ENCODE measurements around the gene MTERF1.
"Not testable (repeated sequence)": the region's sequence is repeated elsewhere in the genome, so short reads cannot be mapped to it uniquely, and the experiment has no call there.

Gene MTERF1

GRCh38 chr7:91883676-91884362, 3.3 kb upstream of the MTERF1 start:
- H3K36me3 ChIP-seq = no peaks in the 10 kb centered on the region; the same call in 1 of the 2 replicates
- peaks cover 26% of the 10 kb centered on the region for H3K9me3 ChIP-seq
- no peaks in the 10 kb centered on the region for H3K27me3 ChIP-seq
- H3K4me3 ChIP-seq = no peak overlapping the region
- no peak for TF ChIP-seq Cebpa-rat (IDR thresholded peaks at IDR 0.05)
- H3K27ac ChIP-seq = no peak overlapping the region
- no peak overlapping the region for H3K9ac ChIP-seq
- no peak overlapping the region for H3K4me2 ChIP-seq
- peaks cover 12% of the 10 kb centered on the region for H3K4me1 ChIP-seq
- H4K20me1 ChIP-seq = no peaks in the 10 kb centered on the region

GRCh38 chr7:91880016-91880412, 488 bp downstream of the MTERF1 start:
- H3K27me3 ChIP-seq = no peaks in the 10 kb centered on the region
- peak overlapping the region; percentile 88 for H3K9ac ChIP-seq
- H3K9me3 ChIP-seq = no peaks in the 10 kb centered on the region
- peak overlapping the region; percentile 84 for H3K27ac ChIP-seq
- peak overlapping the region; percentile 77 for H3K4me2 ChIP-seq
- peaks cover 27% of the 10 kb centered on the region for H3K36me3 ChIP-seq
- peaks cover 15% of the 10 kb centered on the region for H3K4me1 ChIP-seq
- no peak for TF ChIP-seq Cebpa-rat (IDR thresholded peaks at IDR 0.05)
- peak overlapping the region; percentile 86 for H3K4me3 ChIP-seq
- H4K20me1 ChIP-seq = peaks cover 4% of the 10 kb centered on the region; the same call in 1 of the 2 replicates

GRCh38 chr7:91876391-91877133, 3.9 kb downstream of the MTERF1 start:
- no peak for TF ChIP-seq Cebpa-rat (IDR thresholded peaks at IDR 0.05)
- Histone ChIP-seq H3K27ac (no peak overlapping the region), H3K9ac (no peak overlapping the region), H3K4me1 (peaks cover 15% of the 10 kb centered on the region), H3K4me3 (no peak overlapping the region), H3K27me3 (no peaks in the 10 kb centered on the region), H3K9me3 (no peaks in the 10 kb centered on the region), H3K36me3 (peaks cover 46% of the 10 kb centered on the region), H3K4me2 (no peak overlapping the region), H4K20me1 (peaks cover 5% of the 10 kb centered on the region; the same call in 1 of the 2 replicates)

GRCh38 chr7:91875851-91876250, 4.7 kb downstream of the MTERF1 start:
- Histone ChIP-seq H3K9ac (no peak overlapping the region), H3K4me3 (no peak overlapping the region), H3K36me3 (peaks cover 46% of the 10 kb centered on the region), H3K9me3 (no peaks in the 10 kb centered on the region), H3K4me1 (peaks cover 15% of the 10 kb centered on the region), H3K27ac (no peak overlapping the region), H3K4me2 (no peak overlapping the region), H3K27me3 (no peaks in the 10 kb centered on the region), H4K20me1 (peaks cover 5% of the 10 kb centered on the region; the same call in 1 of the 2 replicates)
- no peak for TF ChIP-seq Cebpa-rat (IDR thresholded peaks at IDR 0.05)

GRCh38 chr7:91872928-91873327, 7.6 kb downstream of the MTERF1 start:
- Histone ChIP-seq H3K4me1 (no peaks in the 10 kb centered on the region), H3K9me3 (no peaks in the 10 kb centered on the region), H3K36me3 (peaks cover 51% of the 10 kb centered on the region), H3K27ac (no peak overlapping the region), H3K4me3 (no peak overlapping the region), H4K20me1 (peaks cover 5% of the 10 kb centered on the region; the same call in 1 of the 2 replicates), H3K4me2 (no peak overlapping the region), H3K9ac (no peak overlapping the region), H3K27me3 (no peaks in the 10 kb centered on the region)
- TF ChIP-seq Cebpa-rat (IDR thresholded peaks at IDR 0.05) = no peak

- Histone ChIP-seq H3K27ac (no peak overlapping the region), H3K4me3 (no peak overlapping the region), H3K4me2 (no peak overlapping the region), H3K9ac (no peak overlapping the region), H3K36me3 (peaks cover 50% of the 10 kb centered on the region), H3K4me1 (no peaks in the 10 kb centered on the region), H4K20me1 (peaks cover 5% of the 10 kb centered on the region; the same call in 1 of the 2 replicates), H3K27me3 (no peaks in the 10 kb centered on the region), H3K9me3 (no peaks in the 10 kb centered on the region)
- no peak for TF ChIP-seq Cebpa-rat (IDR thresholded peaks at IDR 0.05)
Measured at GRCh38 chr7:91872069-91872468, 8.4 kb downstream of the MTERF1 start.

GRCh38 chr7:91869661-91870060, 10.8 kb downstream of the MTERF1 start:
- Histone ChIP-seq H3K4me2 (no peak overlapping the region), H3K4me3 (no peak overlapping the region), H3K4me1 (no peaks in the 10 kb centered on the region), H3K9me3 (peaks cover 4% of the 10 kb centered on the region; the same call in 1 of the 2 replicates), H3K36me3 (peaks cover 34% of the 10 kb centered on the region), H3K27ac (no peak overlapping the region), H4K20me1 (no peaks in the 10 kb centered on the region), H3K9ac (no peak overlapping the region), H3K27me3 (no peaks in the 10 kb centered on the region)
- TF ChIP-seq Cebpa-rat (IDR thresholded peaks at IDR 0.05) = no peak

GRCh38 chr7:91866599-91867148, 13.8 kb downstream of the MTERF1 start:
- Histone ChIP-seq H3K27ac (no peak overlapping the region), H3K4me1 (no peaks in the 10 kb centered on the region), H4K20me1 (no peaks in the 10 kb centered on the region), H3K36me3 (peaks cover 22% of the 10 kb centered on the region; the same call in 1 of the 2 replicates), H3K9me3 (peaks cover 5% of the 10 kb centered on the region; the same call in 1 of the 2 replicates), H3K9ac (no peak overlapping the region), H3K27me3 (no peaks in the 10 kb centered on the region), H3K4me2 (no peak overlapping the region), H3K4me3 (no peak overlapping the region)
- TF ChIP-seq Cebpa-rat (IDR thresholded peaks at IDR 0.05) = no peak

- TF ChIP-seq Cebpa-rat (IDR thresholded peaks at IDR 0.05) = no peak
- H3K27me3 ChIP-seq = no peaks in the 10 kb centered on the region
- no peak overlapping the region for H3K9ac ChIP-seq
- peaks cover 22% of the 10 kb centered on the region; the same call in 1 of the 2 replicates for H3K36me3 ChIP-seq
- H3K4me2 ChIP-seq = no peak overlapping the region
- H3K4me1 ChIP-seq = no peaks in the 10 kb centered on the region
- no peak overlapping the region for H3K4me3 ChIP-seq
- H4K20me1 ChIP-seq = no peaks in the 10 kb centered on the region
- no peak overlapping the region for H3K27ac ChIP-seq
- H3K9me3 ChIP-seq = peaks cover 5% of the 10 kb centered on the region; the same call in 1 of the 2 replicates
Measured at GRCh38 chr7:91865511-91865910, 15.0 kb downstream of the MTERF1 start.

GRCh38 chr7:91864604-91865003, 15.9 kb downstream of the MTERF1 start:
- not testable (repeated sequence) for H3K27me3 ChIP-seq, H3K4me3 ChIP-seq, H4K20me1 ChIP-seq, H3K27ac ChIP-seq, H3K9me3 ChIP-seq, H3K9ac ChIP-seq, H3K4me1 ChIP-seq, H3K4me2 ChIP-seq
- H3K36me3 ChIP-seq = peaks cover 22% of the 10 kb centered on the region; the same call in 1 of the 2 replicates

Measured in BLaER1 (cell line).